Tibial artery (tissue), 4 donors: Measurements from ENCODE around the gene ALKBH5.
A peak's percentile ranks its signal among the peaks of the same experiment; 100 is the strongest.

Experiments
- DNase-seq, 2 donors: peaks; one replicate each; pipeline ENCODE4 v3.0.0-alpha.2; 2019
- H3K27ac ChIP-seq, 2 donors: fragments of 200-600 bp; sonication (generic) in 1 of 2; 1 replicate in 1 of 2; 2 replicates in 1 of 2; pipeline ENCODE4 v1.5.1; 2018 to 2019; ENCODE audit warnings: mild to moderate bottlenecking in 1 of 2
- H3K27me3 ChIP-seq, 2 donors: fragments of 200-600 bp; sonication (generic) in 1 of 2; one replicate each; pipeline versions ENCODE4 v1.5.1 to v1.6.0; 2016 to 2019
- H3K36me3 ChIP-seq, 3 donors: fragments of 200-600 bp; sonication (generic) in 2 of 3; one replicate each; pipeline ENCODE4 v1.5.1; 2016 to 2019; ENCODE audit warnings: mild to moderate bottlenecking in 2 of 3
- H3K4me1 ChIP-seq, 4 donors: fragments of 200-600 bp; sonication (generic) in 2 of 4; 1 replicate in 3 of 4; 2 replicates in 1 of 4; pipeline ENCODE4 v1.5.1; 2016 to 2019
- H3K4me3 ChIP-seq, 2 donors: fragments of 200-600 bp; sonication (generic) in 1 of 2; 1 replicate in 1 of 2; 2 replicates in 1 of 2; pipeline ENCODE4 v1.5.1; 2018 to 2019; ENCODE audit warnings: mild to moderate bottlenecking in 2 of 2
- H3K9me3 ChIP-seq, 3 donors: fragments of 200-600 bp; sonication (generic) in 1 of 3; one replicate each; pipeline ENCODE4 v1.5.1; 2016 to 2019
- CTCF ChIP-seq, 2 experiments: fragments of 200-600 bp in 1 of 2; fragments of 450-650 bp in 1 of 2; IDR thresholded peaks; one replicate each; pipeline ENCODE4 v1.5.1; 2017 to 2019; ENCODE audit warnings: antibody characterized with exemption in 2 of 2, mild to moderate bottlenecking in 1 of 2, moderate library complexity in 1 of 2
- intact Hi-C: fragments of 100-400 bp; cut with DNase I; formaldehyde crosslinking; loops from one replicate; pipeline ENCODE4 v1.15.0; 2023; ENCODE audit warnings: low total_unique reads

ALKBH5 gene

GRCh38 chr17:18139949-18140348 lies 43.7 kb upstream of the ALKBH5 start:
- Histone ChIP-seq H3K27me3 (peaks cover 0 to 81% of the 10 kb centered on the region in 2 donors), H3K4me3 (no peak overlapping the region), H3K9me3 (no peaks in the 10 kb centered on the region), H3K27ac (no peak overlapping the region), H3K36me3 (no peaks in the 10 kb centered on the region), H3K4me1 (peaks cover 0 to 4% (median 0%) of the 10 kb centered on the region in 4 donors)
- intact Hi-C loops = loop anchor here (5.0 kb wide), 1 partner anchor 77 kb away; no protein-coding TSS in a partner anchor
- no peak for DNase-seq
- no peak for TF ChIP-seq CTCF (IDR thresholded peaks at IDR 0.05)

- peaks cover 0 to 4% (median 0%) of the 10 kb centered on the region in 4 donors for H3K4me1 ChIP-seq
- no peak for TF ChIP-seq CTCF (IDR thresholded peaks at IDR 0.05)
- no peaks in the 10 kb centered on the region for H3K36me3 ChIP-seq
- H3K27ac ChIP-seq = no peak overlapping the region
- H3K9me3 ChIP-seq = no peaks in the 10 kb centered on the region
- H3K27me3 ChIP-seq = peaks cover 0 to 77% of the 10 kb centered on the region in 2 donors
- intact Hi-C loops = no loop called here
- no peak overlapping the region for H3K4me3 ChIP-seq
- DNase-seq = no peak
Measured at GRCh38 chr17:18140648-18141047, 43.0 kb upstream of the ALKBH5 start.

- Histone ChIP-seq H3K9me3 (no peaks in the 10 kb centered on the region), H3K4me1 (peaks cover 0 to 4% (median 0%) of the 10 kb centered on the region in 4 donors), H3K27ac (no peak overlapping the region), H3K4me3 (no peak overlapping the region), H3K36me3 (no peaks in the 10 kb centered on the region), H3K27me3 (peaks cover 0 to 71% of the 10 kb centered on the region in 2 donors)
- peak; percentile 57 to 66 for TF ChIP-seq CTCF (IDR thresholded peaks at IDR 0.05)
- DNase-seq = no peak
- intact Hi-C loops = no loop called here
Measured at GRCh38 chr17:18141210-18141803, 42.3 kb upstream of the ALKBH5 start.

GRCh38 chr17:18142417-18142816 lies 41.2 kb upstream of the ALKBH5 start:
- DNase-seq = no peak
- Histone ChIP-seq H3K27me3 (peaks cover 0 to 60% of the 10 kb centered on the region in 2 donors), H3K4me3 (no peak overlapping the region), H3K36me3 (no peaks in the 10 kb centered on the region), H3K27ac (no peak overlapping the region), H3K9me3 (no peaks in the 10 kb centered on the region), H3K4me1 (peaks cover 0 to 4% (median 0%) of the 10 kb centered on the region in 4 donors)
- intact Hi-C loops = no loop called here
- no peak for TF ChIP-seq CTCF (IDR thresholded peaks at IDR 0.05)

- no peak overlapping the region for H3K4me3 ChIP-seq
Measured at GRCh38 chr17:18143044-18143936, 40.3 kb upstream of the ALKBH5 start.

More at GRCh38 chr17:18143044-18143936, 40.3 kb upstream of the ALKBH5 start:
- Histone ChIP-seq H3K4me1 (peaks cover 0 to 4% (median 0%) of the 10 kb centered on the region in 4 donors), H3K9me3 (no peaks in the 10 kb centered on the region), H3K27ac (no peak overlapping the region), H3K27me3 (peaks cover 0 to 55% of the 10 kb centered on the region in 2 donors), H3K36me3 (no peaks in the 10 kb centered on the region)
- no peak for DNase-seq
- intact Hi-C loops = no loop called here
- TF ChIP-seq CTCF (IDR thresholded peaks at IDR 0.05) = no peak
